HepG2 (cell line): ENCODE results near the gene DDR2.

Experiments used
- GABPA ChIP-seq, 2 experiments: IDR thresholded peaks; 2 replicates each; pipeline ENCODE4 v1.6.1; 2011 to 2016; ENCODE audit warnings: low read depth in 2 of 2, low read length in 1 of 2, missing biosample characterization in 1 of 2, missing genetic modification characterization in 1 of 2
- IRF2 ChIP-seq: IDR thresholded peaks from 2 replicates; pipeline ENCODE4 v1.6.1; 2018; ENCODE audit warnings: missing genetic modification reagents, missing compliant biosample characterization
- NFYB ChIP-seq: sonication (generic); formaldehyde crosslinking; IDR thresholded peaks from 2 replicates; pipeline ENCODE4 v1.4.0; 2020; ENCODE audit warnings: missing genetic modification reagents
- PHF8 ChIP-seq: sonication (generic); formaldehyde crosslinking; IDR thresholded peaks from 2 replicates; pipeline ENCODE4 v1.5.0; 2020; ENCODE audit warnings: missing genetic modification reagents
- ZNF329 ChIP-seq: sonication (generic); formaldehyde crosslinking; IDR thresholded peaks from 2 replicates; pipeline ENCODE4 v1.9.0; 2021; ENCODE audit warnings: low read depth, mild to moderate bottlenecking, missing genetic modification reagents
- ZNF607 ChIP-seq: sonication (generic); formaldehyde crosslinking; IDR thresholded peaks from 2 replicates; pipeline ENCODE4 v1.5.1; 2020; ENCODE audit warnings: missing genetic modification reagents, mild to moderate bottlenecking, borderline replicate concordance
- ZNF619 ChIP-seq: sonication (generic); formaldehyde crosslinking; IDR thresholded peaks from 2 replicates; pipeline ENCODE4 v1.4.0; 2020; ENCODE audit warnings: mild to moderate bottlenecking, missing genetic modification reagents
- ZNF749 ChIP-seq: sonication (generic); formaldehyde crosslinking; IDR thresholded peaks from 2 replicates; pipeline ENCODE4 v1.8.0; 2022; ENCODE audit warnings: mild to moderate bottlenecking, missing genetic modification reagents, moderate library complexity, borderline replicate concordance
- ZNF878 ChIP-seq: sonication (generic); formaldehyde crosslinking; IDR thresholded peaks from 2 replicates; pipeline ENCODE4 v1.8.1; 2023; ENCODE audit warnings: mild to moderate bottlenecking, missing genetic modification reagents, moderate library complexity
- TF ChIP-seq, protein P1 (sequence below): sonication (generic); formaldehyde crosslinking; IDR thresholded peaks from 2 replicates; pipeline ENCODE4 v1.5.0; 2020; ENCODE audit warnings: mild to moderate bottlenecking, missing genetic modification reagents, moderate library complexity
- TF ChIP-seq, protein P2 (sequence below): sonication (generic); formaldehyde crosslinking; IDR thresholded peaks from 2 replicates; pipeline ENCODE4 v1.5.0; 2020; ENCODE audit warnings: mild to moderate bottlenecking, missing genetic modification reagents
- TF ChIP-seq, protein P3 (sequence below): sonication (generic); formaldehyde crosslinking; IDR thresholded peaks from 2 replicates; pipeline ENCODE4 v1.8.0; 2022; ENCODE audit warnings: mild to moderate bottlenecking, missing genetic modification reagents, borderline replicate concordance
- TF ChIP-seq, protein P4 (sequence below): sonication (generic); formaldehyde crosslinking; conservative IDR thresholded peaks from 2 replicates; pipeline ENCODE4 v1.4.0; 2020; ENCODE audit warnings: missing genetic modification reagents
- TF ChIP-seq, protein P5 (sequence below): sonication (generic); formaldehyde crosslinking; conservative IDR thresholded peaks from 2 replicates; pipeline ENCODE4 v1.4.0; 2020; ENCODE audit warnings: missing genetic modification reagents

DNA sequence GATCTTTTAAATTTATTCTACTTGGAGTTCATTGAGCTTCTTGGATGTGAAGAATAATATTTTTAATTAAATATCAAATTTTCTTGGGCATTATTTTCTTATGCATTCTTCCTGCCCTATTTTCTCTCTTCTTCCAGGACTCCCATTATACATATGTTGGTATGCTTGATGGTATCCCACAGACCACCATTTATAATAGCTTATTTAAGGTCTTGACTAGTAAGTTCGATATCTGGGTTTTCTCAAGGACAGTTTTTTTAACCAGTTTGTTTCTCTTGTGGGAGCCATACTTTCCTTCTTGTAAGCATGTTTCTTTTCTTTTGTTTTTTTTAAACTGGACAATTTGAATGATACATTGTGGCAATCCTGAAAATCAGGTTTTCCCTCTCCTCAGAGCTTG is 15.4 kb upstream of the DDR2 start:
- TF ChIP-seq, protein P1, sequence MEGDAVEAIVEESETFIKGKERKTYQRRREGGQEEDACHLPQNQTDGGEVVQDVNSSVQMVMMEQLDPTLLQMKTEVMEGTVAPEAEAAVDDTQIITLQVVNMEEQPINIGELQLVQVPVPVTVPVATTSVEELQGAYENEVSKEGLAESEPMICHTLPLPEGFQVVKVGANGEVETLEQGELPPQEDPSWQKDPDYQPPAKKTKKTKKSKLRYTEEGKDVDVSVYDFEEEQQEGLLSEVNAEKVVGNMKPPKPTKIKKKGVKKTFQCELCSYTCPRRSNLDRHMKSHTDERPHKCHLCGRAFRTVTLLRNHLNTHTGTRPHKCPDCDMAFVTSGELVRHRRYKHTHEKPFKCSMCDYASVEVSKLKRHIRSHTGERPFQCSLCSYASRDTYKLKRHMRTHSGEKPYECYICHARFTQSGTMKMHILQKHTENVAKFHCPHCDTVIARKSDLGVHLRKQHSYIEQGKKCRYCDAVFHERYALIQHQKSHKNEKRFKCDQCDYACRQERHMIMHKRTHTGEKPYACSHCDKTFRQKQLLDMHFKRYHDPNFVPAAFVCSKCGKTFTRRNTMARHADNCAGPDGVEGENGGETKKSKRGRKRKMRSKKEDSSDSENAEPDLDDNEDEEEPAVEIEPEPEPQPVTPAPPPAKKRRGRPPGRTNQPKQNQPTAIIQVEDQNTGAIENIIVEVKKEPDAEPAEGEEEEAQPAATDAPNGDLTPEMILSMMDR, result no peak
- TF ChIP-seq ZNF329 (CRISPR knock-in tag) (no peak), NFYB (CRISPR knock-in tag) (no peak), ZNF878 (CRISPR knock-in tag) (no peak), IRF2 (CRISPR knock-in tag) (no peak), ZNF607 (CRISPR knock-in tag) (no peak), PHF8 (CRISPR knock-in tag) (no peak), ZNF749 (CRISPR knock-in tag) (no peak), ZNF619 (CRISPR knock-in tag) (no peak), GABPA (IDR thresholded peaks at IDR 0.05; ENCODE audit: low read depth, low read length) (no peak), GABPA (CRISPR knock-in tag; IDR thresholded peaks at IDR 0.05; ENCODE audit: low read depth) (no peak)
- TF ChIP-seq, protein P2, sequence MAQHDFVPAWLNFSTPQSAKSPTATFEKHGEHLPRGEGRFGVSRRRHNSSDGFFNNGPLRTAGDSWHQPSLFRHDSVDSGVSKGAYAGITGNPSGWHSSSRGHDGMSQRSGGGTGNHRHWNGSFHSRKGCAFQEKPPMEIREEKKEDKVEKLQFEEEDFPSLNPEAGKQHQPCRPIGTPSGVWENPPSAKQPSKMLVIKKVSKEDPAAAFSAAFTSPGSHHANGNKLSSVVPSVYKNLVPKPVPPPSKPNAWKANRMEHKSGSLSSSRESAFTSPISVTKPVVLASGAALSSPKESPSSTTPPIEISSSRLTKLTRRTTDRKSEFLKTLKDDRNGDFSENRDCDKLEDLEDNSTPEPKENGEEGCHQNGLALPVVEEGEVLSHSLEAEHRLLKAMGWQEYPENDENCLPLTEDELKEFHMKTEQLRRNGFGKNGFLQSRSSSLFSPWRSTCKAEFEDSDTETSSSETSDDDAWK (CRISPR knock-in tag), result no peak
- TF ChIP-seq, protein P3, sequence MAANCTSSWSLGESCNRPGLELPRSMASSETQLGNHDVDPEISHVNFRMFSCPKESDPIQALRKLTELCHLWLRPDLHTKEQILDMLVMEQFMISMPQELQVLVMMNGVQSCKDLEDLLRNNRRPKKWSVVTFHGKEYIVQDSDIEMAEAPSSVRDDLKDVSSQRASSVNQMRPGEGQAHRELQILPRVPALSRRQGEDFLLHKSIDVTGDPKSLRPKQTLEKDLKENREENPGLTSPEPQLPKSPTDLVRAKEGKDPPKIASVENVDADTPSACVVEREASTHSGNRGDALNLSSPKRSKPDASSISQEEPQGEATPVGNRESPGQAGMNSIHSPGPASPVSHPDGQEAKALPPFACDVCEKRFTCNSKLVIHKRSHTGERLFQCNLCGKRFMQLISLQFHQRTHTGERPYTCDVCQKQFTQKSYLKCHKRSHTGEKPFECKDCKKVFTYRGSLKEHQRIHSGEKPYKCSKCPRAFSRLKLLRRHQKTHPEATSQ, result no peak
- TF ChIP-seq, protein P4, sequence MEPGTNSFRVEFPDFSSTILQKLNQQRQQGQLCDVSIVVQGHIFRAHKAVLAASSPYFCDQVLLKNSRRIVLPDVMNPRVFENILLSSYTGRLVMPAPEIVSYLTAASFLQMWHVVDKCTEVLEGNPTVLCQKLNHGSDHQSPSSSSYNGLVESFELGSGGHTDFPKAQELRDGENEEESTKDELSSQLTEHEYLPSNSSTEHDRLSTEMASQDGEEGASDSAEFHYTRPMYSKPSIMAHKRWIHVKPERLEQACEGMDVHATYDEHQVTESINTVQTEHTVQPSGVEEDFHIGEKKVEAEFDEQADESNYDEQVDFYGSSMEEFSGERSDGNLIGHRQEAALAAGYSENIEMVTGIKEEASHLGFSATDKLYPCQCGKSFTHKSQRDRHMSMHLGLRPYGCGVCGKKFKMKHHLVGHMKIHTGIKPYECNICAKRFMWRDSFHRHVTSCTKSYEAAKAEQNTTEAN (CRISPR knock-in tag), result no peak
- TF ChIP-seq, protein P5, sequence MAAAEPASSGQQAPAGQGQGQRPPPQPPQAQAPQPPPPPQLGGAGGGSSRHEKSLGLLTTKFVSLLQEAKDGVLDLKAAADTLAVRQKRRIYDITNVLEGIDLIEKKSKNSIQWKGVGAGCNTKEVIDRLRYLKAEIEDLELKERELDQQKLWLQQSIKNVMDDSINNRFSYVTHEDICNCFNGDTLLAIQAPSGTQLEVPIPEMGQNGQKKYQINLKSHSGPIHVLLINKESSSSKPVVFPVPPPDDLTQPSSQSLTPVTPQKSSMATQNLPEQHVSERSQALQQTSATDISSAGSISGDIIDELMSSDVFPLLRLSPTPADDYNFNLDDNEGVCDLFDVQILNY (CRISPR knock-in tag), result no peak
